ENCODE results near the gene NECTIN1. TPM values are rescaled to one million over a fixed set of nuclear protein-coding genes. Genes with fewer than 3 reads are reported as not detected.

Gene NECTIN1
- total RNA-seq, 2 experiments from 2014 or later, result 0.34 to 0.39 TPM

DNA sequence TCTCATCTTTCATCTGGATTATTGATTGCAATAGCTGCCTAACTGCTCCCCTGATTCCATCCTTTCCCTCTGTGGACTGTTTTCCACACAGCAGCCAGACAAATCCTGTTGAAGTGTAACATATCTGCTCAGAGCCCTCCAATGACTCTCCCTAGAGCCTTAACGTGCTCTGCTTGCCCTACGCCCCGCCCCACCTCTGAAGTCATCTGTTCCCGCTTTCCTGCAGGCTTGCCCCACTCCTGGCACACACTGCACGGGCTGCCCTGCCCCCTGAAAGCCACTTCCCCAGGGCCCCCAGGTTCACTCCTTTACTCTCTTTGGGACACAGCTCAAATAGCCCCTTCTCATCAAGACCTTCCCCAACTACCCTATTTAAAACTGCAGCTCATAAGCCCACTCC is 59.5 kb downstream of the NECTIN1 start:
- H3K27ac Mint-ChIP-seq, result no peak overlapping the region
- ATAC-seq (no peak), DNase-seq (no peak)
- H3K4me1 Mint-ChIP-seq (ENCODE audit: low read depth), result peaks cover 10% of the 10 kb centered on the region
- no peaks in the 10 kb centered on the region for H3K9me3 Mint-ChIP-seq (ENCODE audit: insufficient read depth)
- H3K36me3 Mint-ChIP-seq (ENCODE audit: low read depth), result no peaks in the 10 kb centered on the region
- CTCF ChIA-PET, result interaction anchor here (1.0 to 1.5 kb wide), 2 partner anchors 27 to 439 kb away, joined by 3 read pairs; no protein-coding TSS in a partner anchor
- no peak overlapping the region for H3K4me3 Mint-ChIP-seq
- H3K27me3 Mint-ChIP-seq (ENCODE audit: low read depth), result peaks cover 2% of the 10 kb centered on the region
- POLR2A ChIA-PET, result no interaction called here

- H3K36me3 Mint-ChIP-seq (ENCODE audit: low read depth), result no peaks in the 10 kb centered on the region
- CTCF ChIA-PET, result interaction anchor here (1.5 kb wide), 1 partner anchor 440 kb away, joined by 3 read pairs; no protein-coding TSS in a partner anchor
- ATAC-seq, result no peak
- POLR2A ChIA-PET, result no interaction called here
- H3K9me3 Mint-ChIP-seq (ENCODE audit: insufficient read depth), result no peaks in the 10 kb centered on the region
- H3K4me1 Mint-ChIP-seq (ENCODE audit: low read depth), result peaks cover 2% of the 10 kb centered on the region
- DNase-seq, result no peak
- peaks cover 2% of the 10 kb centered on the region for H3K27me3 Mint-ChIP-seq (ENCODE audit: low read depth)
- H3K27ac Mint-ChIP-seq, result no peak overlapping the region
- no peak overlapping the region for H3K4me3 Mint-ChIP-seq
These were observed 60.3 kb downstream of the NECTIN1 start for GRCh38 chr11:119668676-119669075.

DNA sequence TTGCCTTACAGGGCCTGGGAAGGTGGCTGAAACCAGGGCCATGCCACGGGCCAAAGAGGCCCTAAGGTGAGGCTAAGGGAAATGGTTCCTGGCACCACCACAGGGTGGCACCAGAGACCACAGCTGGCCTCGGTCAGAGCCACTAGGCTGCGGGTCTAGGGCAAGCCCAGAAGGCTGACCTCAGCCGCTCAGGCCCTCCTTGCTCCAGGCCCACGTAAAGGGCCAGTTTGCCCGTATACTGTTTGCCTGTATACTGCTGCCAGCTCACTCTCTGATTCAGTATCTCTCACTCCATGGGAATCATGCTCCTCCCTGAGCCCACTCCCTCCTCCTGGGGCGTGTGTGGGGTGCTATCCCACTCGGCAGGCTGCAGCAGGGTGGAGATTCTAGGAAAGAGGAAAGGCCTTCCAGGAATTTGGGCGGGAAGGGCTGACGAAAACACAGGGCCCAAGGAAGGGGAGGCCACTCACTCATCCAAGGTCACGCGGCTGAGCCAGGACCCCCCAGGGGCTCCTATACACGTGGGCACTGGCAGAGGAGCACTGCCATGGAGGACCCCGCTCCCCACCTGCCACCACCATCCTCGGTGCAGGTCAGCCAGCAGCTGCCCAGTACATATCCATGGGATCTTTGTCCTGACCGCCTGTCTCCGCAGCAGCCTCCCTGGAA is 62.4 kb downstream of the NECTIN1 start:
- ChIA-PET POLR2A (no interaction called here), CTCF (interaction anchor here (1.1 to 1.5 kb wide), 2 partner anchors 9 to 62 kb away, joined by 3 to 5 read pairs; partner anchors contain the start of gene NECTIN1)
- Mint-ChIP-seq H3K27ac (no peak overlapping the region), H3K9me3 (ENCODE audit: insufficient read depth) (no peaks in the 10 kb centered on the region), H3K36me3 (ENCODE audit: low read depth) (no peaks in the 10 kb centered on the region), H3K27me3 (ENCODE audit: low read depth) (peaks cover 2% of the 10 kb centered on the region), H3K4me3 (no peak overlapping the region), H3K4me1 (ENCODE audit: low read depth) (no peaks in the 10 kb centered on the region)
- ATAC-seq (peak; percentile 84), DNase-seq (peak; percentile 60)

- Mint-ChIP-seq H3K4me3 (no peak overlapping the region), H3K36me3 (ENCODE audit: low read depth) (no peaks in the 10 kb centered on the region), H3K9me3 (ENCODE audit: insufficient read depth) (no peaks in the 10 kb centered on the region), H3K27me3 (ENCODE audit: low read depth) (peaks cover 2% of the 10 kb centered on the region), H3K4me1 (ENCODE audit: low read depth) (no peaks in the 10 kb centered on the region), H3K27ac (no peak overlapping the region)
- ChIA-PET POLR2A (no interaction called here), CTCF (interaction anchor here (1.1 to 1.5 kb wide), 2 partner anchors 9 to 63 kb away, joined by 3 to 5 read pairs; partner anchors contain the start of gene NECTIN1)
- no peak for DNase-seq
- no peak for ATAC-seq
These were observed 62.9 kb downstream of the NECTIN1 start for GRCh38 chr11:119666061-119666460.

DNA sequence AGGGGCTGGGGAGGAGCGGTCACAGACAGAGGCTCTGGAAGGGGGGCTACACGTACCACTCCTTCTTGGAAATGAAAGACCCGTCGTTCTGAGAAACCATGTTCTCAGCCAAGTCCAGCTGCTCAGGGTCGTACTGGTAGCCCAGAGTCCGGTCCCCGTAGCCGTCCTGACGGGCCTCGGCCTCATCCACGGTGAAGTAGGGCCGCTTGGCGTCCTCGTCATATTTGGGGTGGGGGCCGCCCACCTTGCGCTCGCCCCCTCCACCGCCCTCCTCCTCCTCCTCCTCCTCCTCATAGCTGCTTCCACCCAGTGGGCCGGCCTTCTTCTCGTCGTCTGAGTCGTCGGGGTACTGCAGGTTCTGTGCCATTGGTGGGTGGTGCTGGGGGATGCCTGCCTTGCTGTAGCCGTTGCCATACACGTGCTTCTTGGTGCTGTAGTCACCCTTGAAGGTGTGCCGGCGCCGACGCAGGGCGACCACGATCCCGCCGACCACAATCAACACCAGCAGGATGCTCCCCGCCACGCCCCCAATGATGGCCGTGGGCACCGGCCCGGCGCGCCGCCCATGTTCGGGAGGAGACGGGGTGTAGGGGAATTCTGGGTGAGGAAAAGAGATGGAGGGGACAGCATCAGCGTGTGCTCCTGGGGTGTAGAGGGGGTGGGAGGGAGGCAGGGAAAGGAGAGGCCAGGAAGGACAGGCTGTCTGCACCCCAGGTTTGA is 64.1 kb downstream of the NECTIN1 start:
- DNase-seq (no peak), ATAC-seq (no peak)
- CTCF ChIA-PET, result interaction anchor here (0.8 to 1.5 kb wide), 3 partner anchors 64 to 444 kb away, joined by 3 to 5 read pairs (median 5); partner anchors contain the start of gene NECTIN1
- no peaks in the 10 kb centered on the region for H3K9me3 Mint-ChIP-seq (ENCODE audit: insufficient read depth)
- peaks cover 2% of the 10 kb centered on the region for H3K27me3 Mint-ChIP-seq (ENCODE audit: low read depth)
- no peaks in the 10 kb centered on the region for H3K36me3 Mint-ChIP-seq (ENCODE audit: low read depth)
- H3K4me3 Mint-ChIP-seq, result no peak overlapping the region
- POLR2A ChIA-PET, result no interaction called here
- no peak overlapping the region for H3K27ac Mint-ChIP-seq
- no peaks in the 10 kb centered on the region for H3K4me1 Mint-ChIP-seq (ENCODE audit: low read depth)

GRCh38 chr11:119664063-119664572 is 64.9 kb downstream of the NECTIN1 start:
- CTCF ChIA-PET, result interaction anchor here (0.8 kb wide), 1 partner anchor 186 kb away, joined by 3 read pairs; no protein-coding TSS in a partner anchor
- POLR2A ChIA-PET, result no interaction called here
- no peaks in the 10 kb centered on the region for H3K27me3 Mint-ChIP-seq (ENCODE audit: low read depth)

DNA sequence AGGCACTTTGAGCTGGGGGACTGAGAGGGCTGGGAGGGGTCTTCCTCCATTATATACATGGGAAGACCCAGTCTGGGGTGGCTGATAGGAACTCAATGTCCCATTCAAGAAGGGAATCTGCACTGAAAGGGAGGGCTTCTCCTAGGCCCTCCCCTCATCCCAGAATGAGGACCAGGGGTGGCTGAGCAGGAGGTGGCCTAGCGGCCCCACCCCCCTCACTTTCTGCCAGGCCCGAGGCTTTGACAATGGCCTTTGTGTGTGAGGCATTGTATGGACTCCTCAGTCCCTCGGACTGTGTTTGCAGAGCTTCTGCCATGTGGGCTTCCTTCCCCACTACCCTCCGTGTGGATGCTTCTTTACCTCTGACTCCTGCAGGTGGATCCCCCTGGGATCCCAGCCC is 65.7 kb downstream of the NECTIN1 start:
- ATAC-seq (no peak), DNase-seq (no peak)
- Mint-ChIP-seq H3K9me3 (ENCODE audit: insufficient read depth) (no peaks in the 10 kb centered on the region), H3K36me3 (ENCODE audit: low read depth) (no peaks in the 10 kb centered on the region), H3K27me3 (ENCODE audit: low read depth) (no peaks in the 10 kb centered on the region), H3K4me1 (ENCODE audit: low read depth) (no peaks in the 10 kb centered on the region), H3K27ac (no peak overlapping the region), H3K4me3 (no peak overlapping the region)
- ChIA-PET CTCF (no interaction called here), POLR2A (no interaction called here)

More at GRCh38 chr11:119664063-119664572, 64.9 kb downstream of the NECTIN1 start:
- H3K9me3 Mint-ChIP-seq (ENCODE audit: insufficient read depth), result no peaks in the 10 kb centered on the region
- no peaks in the 10 kb centered on the region for H3K36me3 Mint-ChIP-seq (ENCODE audit: low read depth)
- DNase-seq (no peak), ATAC-seq (no peak)
- no peak overlapping the region for H3K4me3 Mint-ChIP-seq
- no peaks in the 10 kb centered on the region for H3K4me1 Mint-ChIP-seq (ENCODE audit: low read depth)
- H3K27ac Mint-ChIP-seq, result no peak overlapping the region

- ChIA-PET CTCF (no interaction called here), POLR2A (no interaction called here)
- DNase-seq (no peak), ATAC-seq (no peak)
- Mint-ChIP-seq H3K36me3 (ENCODE audit: low read depth) (no peaks in the 10 kb centered on the region), H3K27me3 (ENCODE audit: low read depth) (no peaks in the 10 kb centered on the region), H3K4me1 (ENCODE audit: low read depth) (no peaks in the 10 kb centered on the region), H3K4me3 (no peak overlapping the region), H3K9me3 (ENCODE audit: insufficient read depth) (no peaks in the 10 kb centered on the region), H3K27ac (no peak overlapping the region)
These were observed 67.8 kb downstream of the NECTIN1 start for GRCh38 chr11:119661226-119661625.

GRCh38 chr11:119659971-119660723 is 68.9 kb downstream of the NECTIN1 start:
- Mint-ChIP-seq H3K9me3 (ENCODE audit: insufficient read depth) (no peaks in the 10 kb centered on the region), H3K36me3 (ENCODE audit: low read depth) (no peaks in the 10 kb centered on the region), H3K27me3 (ENCODE audit: low read depth) (no peaks in the 10 kb centered on the region), H3K27ac (no peak overlapping the region), H3K4me1 (ENCODE audit: low read depth) (no peaks in the 10 kb centered on the region), H3K4me3 (no peak overlapping the region)
- no peak for DNase-seq
- no peak for ATAC-seq
- CTCF ChIA-PET, result no interaction called here
- POLR2A ChIA-PET, result no interaction called here

- H3K4me1 Mint-ChIP-seq (ENCODE audit: low read depth), result no peaks in the 10 kb centered on the region
- DNase-seq (no peak), ATAC-seq (no peak)
- peaks cover 2% of the 10 kb centered on the region for H3K27me3 Mint-ChIP-seq (ENCODE audit: low read depth)
- ChIA-PET POLR2A (no interaction called here), CTCF (no interaction called here)
- no peaks in the 10 kb centered on the region for H3K9me3 Mint-ChIP-seq (ENCODE audit: insufficient read depth)
- no peak overlapping the region for H3K27ac Mint-ChIP-seq
- no peak overlapping the region for H3K4me3 Mint-ChIP-seq
- no peaks in the 10 kb centered on the region for H3K36me3 Mint-ChIP-seq (ENCODE audit: low read depth)
These were observed 75.9 kb downstream of the NECTIN1 start for GRCh38 chr11:119652907-119653659.

DNA sequence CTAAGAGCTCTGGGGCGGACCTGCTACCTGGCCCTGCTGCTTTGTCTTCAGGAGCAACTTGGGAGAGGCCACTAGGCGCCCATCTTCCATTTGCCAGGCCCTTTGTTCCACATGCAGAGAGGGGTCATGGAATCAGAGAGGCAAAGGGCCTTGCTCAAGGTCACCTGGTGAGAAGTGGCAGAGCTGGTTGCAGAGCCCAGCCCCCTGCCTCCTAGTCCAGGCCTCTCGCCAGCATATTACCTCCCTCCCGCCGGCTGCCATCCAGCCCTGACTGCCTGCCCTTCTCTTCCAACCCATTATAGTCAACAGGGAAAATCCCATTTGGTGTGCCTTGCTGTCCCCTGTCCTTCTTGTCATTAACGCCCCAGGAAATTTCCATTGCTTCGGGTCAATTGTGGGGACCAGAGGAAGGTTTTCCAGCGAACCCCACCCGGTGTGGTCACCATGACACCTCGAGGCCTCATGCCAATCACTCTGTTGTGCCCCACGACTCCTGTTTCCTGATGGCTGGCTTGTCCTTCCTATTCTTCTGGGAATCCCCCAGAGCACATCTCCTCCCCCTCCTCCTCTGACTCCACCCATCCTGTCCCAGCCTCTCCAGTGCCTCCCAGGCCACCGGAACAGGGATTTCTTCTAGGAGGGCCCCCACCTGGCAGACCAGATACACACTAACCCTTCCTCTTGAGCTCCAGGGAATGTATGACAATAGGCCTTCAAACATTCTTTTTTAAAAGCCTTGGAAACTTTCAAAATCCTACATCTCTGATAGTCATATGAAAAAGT is 77.0 kb downstream of the NECTIN1 start:
- no peak for DNase-seq
- H3K4me1 Mint-ChIP-seq (ENCODE audit: low read depth), result no peaks in the 10 kb centered on the region
- CTCF ChIA-PET, result no interaction called here
- H3K4me3 Mint-ChIP-seq, result no peak overlapping the region
- POLR2A ChIA-PET, result no interaction called here
- H3K27ac Mint-ChIP-seq, result no peak overlapping the region
- no peaks in the 10 kb centered on the region for H3K9me3 Mint-ChIP-seq (ENCODE audit: insufficient read depth)
- peaks cover 2% of the 10 kb centered on the region for H3K27me3 Mint-ChIP-seq (ENCODE audit: low read depth)
- no peaks in the 10 kb centered on the region for H3K36me3 Mint-ChIP-seq (ENCODE audit: low read depth)
- ATAC-seq, result no peak
